HCT116 (cell line): ENCODE data around the gene CEACAM1.

Experiments
- ATF3 ChIP-seq: IDR thresholded peaks from 2 replicates; pipeline ENCODE4 v1.6.1; 2012
- CEBPB ChIP-seq: IDR thresholded peaks from 2 replicates; pipeline ENCODE4 v1.6.1; 2012; ENCODE audit warnings: low read depth
- CTCF ChIP-seq, 3 experiments: fragments of 200-600 bp in 1 of 3; sonication (generic) in 1 of 3; IDR thresholded peaks in 2 of 3; conservative IDR thresholded peaks in 1 of 3; 2 replicates each; pipeline ENCODE4 v1.5.1; 2012 to 2017; ENCODE audit warnings: low read depth in 2 of 3, low read length in 2 of 3, antibody characterized with exemption in 1 of 3, borderline replicate concordance in 1 of 3, control low read depth in 1 of 3, mild to moderate bottlenecking in 1 of 3, mixed read lengths in 1 of 3, mixed run types in 1 of 3, moderate library complexity in 1 of 3; ENCODE audit not compliant: insufficient read depth in 1 of 3
- ELF1 ChIP-seq: IDR thresholded peaks from 2 replicates; pipeline ENCODE4 v1.6.1; 2012; ENCODE audit warnings: low read depth, borderline replicate concordance
- EZH2 ChIP-seq: fragments of 200-600 bp; sonication (generic); IDR thresholded peaks from 2 replicates; pipeline ENCODE4 v1.6.1; 2017; ENCODE audit warnings: antibody characterized with exemption, mixed run types
- FOSL1 ChIP-seq: IDR thresholded peaks from 2 replicates; pipeline ENCODE4 v1.6.1; 2012; ENCODE audit warnings: low read depth
- JUND ChIP-seq: IDR thresholded peaks from 2 replicates; pipeline ENCODE4 v1.6.1; 2012
- MAX ChIP-seq: IDR thresholded peaks from 2 replicates; pipeline ENCODE4 v1.6.1; 2012
- POLR2A ChIP-seq: IDR thresholded peaks from 2 replicates; pipeline ENCODE4 v1.7.0; 2011; ENCODE audit warnings: borderline replicate concordance; ENCODE audit not compliant: insufficient read depth, insufficient read length; ENCODE audit errors: extremely low read depth
- RAD21 ChIP-seq: IDR thresholded peaks from 2 replicates; pipeline ENCODE4 v1.6.1; 2012; ENCODE audit warnings: low read depth, mild to moderate bottlenecking
- REST ChIP-seq: IDR thresholded peaks from 2 replicates; pipeline ENCODE4 v1.6.1; 2012; ENCODE audit warnings: low read depth
- YY1 ChIP-seq: IDR thresholded peaks from 2 replicates; pipeline ENCODE4 v1.6.1; 2011; ENCODE audit warnings: low read length, low read depth, moderate library complexity, mild to moderate bottlenecking; ENCODE audit not compliant: insufficient replicate concordance; ENCODE audit errors: extremely low read depth
- ZBTB33 ChIP-seq: IDR thresholded peaks from 2 replicates; pipeline ENCODE4 v1.6.1; 2011; ENCODE audit warnings: mild to moderate bottlenecking, low read length, moderate library complexity; ENCODE audit not compliant: insufficient replicate concordance; ENCODE audit errors: extremely low read depth

- no peak for TF ChIP-seq EZH2
- TF ChIP-seq POLR2A, result no peak
- no peak for TF ChIP-seq CTCF (IDR thresholded peaks at IDR 0.05 in 2 of 3, conservative IDR thresholded peaks at IDR 0.05 in 1 of 3; ENCODE audit: borderline replicate concordance in 1 of 3, insufficient read depth in 1 of 3, low read depth in 2 of 3, low read length in 2 of 3)
- TF ChIP-seq ATF3, result no peak
- TF ChIP-seq FOSL1, result no peak
- TF ChIP-seq RAD21, result no peak
- TF ChIP-seq REST, result no peak
- no peak for TF ChIP-seq JUND
- TF ChIP-seq ELF1, result no peak
- TF ChIP-seq CEBPB, result no peak
- no peak for TF ChIP-seq ZBTB33
- no peak for TF ChIP-seq YY1
- no peak for TF ChIP-seq MAX
These were observed 9.2 kb downstream of the CEACAM1 start for GRCh38 chr19:42519108-42519507.
